CD4-positive, CD25-positive, alpha-beta regulatory T cell (primary cell): ENCODE measurements around the gene NDRG2. TPM values are rescaled to one million over a fixed set of nuclear protein-coding genes. Genes with fewer than 3 reads are reported as not detected.

Experiments used
- ATAC-seq, 2 donors: fragments of 150-1000 bp; cut with Tn5 transposase; one replicate each; pipeline ENCODE4 v1.10.0; 2021; ENCODE audit warnings: low read depth in 2 of 2, moderate number of reproducible peaks in 2 of 2, moderate library complexity in 1 of 2
- DNase-seq, 3 donors: peaks; one replicate each; pipeline versions ENCODE4 v3.0.0 to v3.0.0-alpha.2; 2012 to 2022; ENCODE audit warnings: mixed read lengths in 1 of 3
- H3K27ac ChIP-seq: one replicate; pipeline ENCODE4 v1.7.0; 2013; ENCODE audit warnings: mild to moderate bottlenecking, low read length; ENCODE audit not compliant: insufficient read depth, poor library complexity, severe bottlenecking
- H3K27me3 ChIP-seq: one replicate; pipeline ENCODE4 v1.7.0; 2013; ENCODE audit warnings: low read length; ENCODE audit not compliant: control insufficient read depth, insufficient read depth
- H3K36me3 ChIP-seq: one replicate; pipeline ENCODE4 v1.7.0; 2013; ENCODE audit warnings: mild to moderate bottlenecking, low read length, moderate library complexity; ENCODE audit not compliant: control insufficient read depth, insufficient read depth
- H3K4me1 ChIP-seq: 2 replicates; pipeline ENCODE4 v1.7.0; 2013; ENCODE audit warnings: mild to moderate bottlenecking, low read length; ENCODE audit not compliant: insufficient read depth, control insufficient read depth, poor library complexity, severe bottlenecking
- H3K4me3 ChIP-seq: one replicate; pipeline ENCODE4 v1.7.0; 2013; ENCODE audit warnings: low read depth, mild to moderate bottlenecking, low read length, moderate library complexity
- H3K9me3 ChIP-seq, 2 experiments: 1 replicate in 1 of 2; 2 replicates in 1 of 2; pipeline ENCODE4 v1.7.0; 2013; ENCODE audit warnings: low read length in 2 of 2, mild to moderate bottlenecking in 1 of 2, moderate library complexity in 1 of 2; ENCODE audit not compliant: control insufficient read depth in 2 of 2
- H3K27ac Mint-ChIP-seq, 3 donors: one replicate each; pipeline ENCODE4 v1.8.0; 2020 to 2022; ENCODE audit warnings: mild to moderate bottlenecking in 3 of 3, mixed read lengths in 3 of 3, moderate library complexity in 2 of 3
- H3K27me3 Mint-ChIP-seq: one replicate; pipeline ENCODE4 v1.8.0; 2022; ENCODE audit warnings: mild to moderate bottlenecking, mixed read lengths
- H3K36me3 Mint-ChIP-seq: one replicate; pipeline ENCODE4 v1.8.0; 2020; ENCODE audit warnings: mixed read lengths
- H3K4me1 Mint-ChIP-seq, 4 donors: one replicate each; pipeline ENCODE4 v1.8.0; 2020 to 2022; ENCODE audit warnings: mixed read lengths in 4 of 4, mild to moderate bottlenecking in 1 of 4
- H3K4me3 Mint-ChIP-seq, 4 donors: one replicate each; pipeline ENCODE4 v1.8.0; 2020 to 2022; ENCODE audit warnings: mild to moderate bottlenecking in 4 of 4, mixed read lengths in 4 of 4, moderate library complexity in 3 of 4
- H3K9me3 Mint-ChIP-seq, 7 donors: one replicate each; pipeline ENCODE4 v1.8.0; 2020 to 2022; ENCODE audit warnings: mixed read lengths in 7 of 7, mild to moderate bottlenecking in 3 of 7, moderate library complexity in 2 of 7
- polyA plus RNA-seq, 4 donors: library from polyadenylated mRNA; unstranded; fragments of 300-500 nt; fragmentation: Illumina TruSeq; gene quantifications; one replicate each; pipeline ENCODE4 v1.2.3, GENCODE V29; 2021
- total RNA-seq: library from RNA; stranded (reverse); gene quantifications from one replicate; pipeline ENCODE4 v1.2.3, GENCODE V29; 2022

NDRG2 gene
- total and polyA plus RNA-seq, 5 donors from 2014 or later: 13.3 to 19.6 (median 17.2) TPM

- Histone ChIP-seq H3K27ac (no peak overlapping the region), H3K36me3 (no peaks in the 10 kb centered on the region), H3K9me3 (no peaks in the 10 kb centered on the region), H3K4me3 (no peak overlapping the region), H3K27me3 (peaks cover 42% of the 10 kb centered on the region), H3K4me1 (peaks cover 34% of the 10 kb centered on the region)
- Mint-ChIP-seq H3K36me3 (peaks cover 4% of the 10 kb centered on the region), H3K4me1 (peaks cover 0 to 37% (median 20%) of the 10 kb centered on the region in 4 donors), H3K27me3 (peaks cover 82% of the 10 kb centered on the region), H3K4me3 (peak overlapping the region; percentile 81 to 91 (median 84)), H3K9me3 (peaks cover 0 to 3% (median 0%) of the 10 kb centered on the region in 7 donors), H3K27ac (peak overlapping the region in 2 of 3 donors; percentile 47 to 55)
- no peak for ATAC-seq
- DNase-seq: no peak
Observed at GRCh38 chr14:21069388-21070082, 44.7 kb upstream of the NDRG2 start.

GRCh38 chr14:21068521-21069387, 43.9 kb upstream of the NDRG2 start:
- Mint-ChIP-seq H3K27ac (peak overlapping the region in 2 of 3 donors; percentile 47 to 55), H3K9me3 (peaks cover 0 to 3% (median 0%) of the 10 kb centered on the region in 7 donors), H3K4me3 (peak overlapping the region; percentile 81 to 91 (median 84)), H3K27me3 (peaks cover 86% of the 10 kb centered on the region), H3K4me1 (peaks cover 0 to 37% (median 20%) of the 10 kb centered on the region in 4 donors), H3K36me3 (peaks cover 4% of the 10 kb centered on the region)
- Histone ChIP-seq H3K4me1 (peaks cover 34% of the 10 kb centered on the region), H3K27me3 (peaks cover 42% of the 10 kb centered on the region), H3K27ac (no peak overlapping the region), H3K4me3 (peak overlapping the region; percentile 26), H3K36me3 (no peaks in the 10 kb centered on the region), H3K9me3 (no peaks in the 10 kb centered on the region)
- ATAC-seq: peak; percentile 67 to 72
- peak; percentile 37 to 62 (median 52) for DNase-seq

DNA sequence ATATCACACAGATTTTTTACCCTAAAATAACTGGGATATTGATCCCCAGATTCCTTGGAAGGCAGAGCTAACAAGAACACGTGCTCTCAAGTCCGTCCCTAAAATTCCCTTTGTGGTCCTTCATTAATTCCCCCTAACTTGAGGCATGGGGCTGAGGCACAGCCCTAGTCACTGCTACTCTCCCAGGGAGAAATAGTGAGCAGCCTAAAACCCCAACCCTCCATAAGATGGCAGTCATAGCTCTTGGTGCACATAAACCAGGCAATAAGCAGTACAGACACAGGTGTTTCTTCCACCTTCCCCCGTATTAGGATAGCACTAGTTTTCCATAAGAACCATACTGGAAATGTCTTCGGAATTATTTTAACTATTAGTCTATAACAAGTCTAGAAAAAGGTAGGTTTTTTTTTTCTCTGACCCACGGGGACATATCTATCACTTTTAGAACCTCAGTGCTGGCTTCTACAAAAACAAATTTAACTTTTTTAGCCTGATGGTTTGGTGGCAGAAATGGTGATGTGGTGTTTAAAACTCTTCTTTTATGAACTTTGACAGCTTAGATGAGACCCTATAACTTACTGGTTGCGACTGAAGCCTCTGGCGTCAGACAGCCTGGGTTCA, 42.1 kb upstream of the NDRG2 start:
- ATAC-seq (no peak), DNase-seq (peak in 2 of 3 donors; percentile 18 to 19)
- Histone ChIP-seq H3K4me3 (no peak overlapping the region), H3K36me3 (no peaks in the 10 kb centered on the region), H3K27ac (no peak overlapping the region), H3K27me3 (peaks cover 31% of the 10 kb centered on the region), H3K4me1 (peaks cover 34% of the 10 kb centered on the region), H3K9me3 (no peaks in the 10 kb centered on the region)
- no peaks in the 10 kb centered on the region for H3K36me3 Mint-ChIP-seq
- peaks cover 86% of the 10 kb centered on the region for H3K27me3 Mint-ChIP-seq
- H3K9me3 Mint-ChIP-seq: peaks cover 0 to 2% (median 0%) of the 10 kb centered on the region in 7 donors
- H3K27ac Mint-ChIP-seq: no peak overlapping the region
- H3K4me1 Mint-ChIP-seq: peaks cover 0 to 36% (median 19%) of the 10 kb centered on the region in 4 donors
- H3K4me3 Mint-ChIP-seq: no peak overlapping the region

DNA sequence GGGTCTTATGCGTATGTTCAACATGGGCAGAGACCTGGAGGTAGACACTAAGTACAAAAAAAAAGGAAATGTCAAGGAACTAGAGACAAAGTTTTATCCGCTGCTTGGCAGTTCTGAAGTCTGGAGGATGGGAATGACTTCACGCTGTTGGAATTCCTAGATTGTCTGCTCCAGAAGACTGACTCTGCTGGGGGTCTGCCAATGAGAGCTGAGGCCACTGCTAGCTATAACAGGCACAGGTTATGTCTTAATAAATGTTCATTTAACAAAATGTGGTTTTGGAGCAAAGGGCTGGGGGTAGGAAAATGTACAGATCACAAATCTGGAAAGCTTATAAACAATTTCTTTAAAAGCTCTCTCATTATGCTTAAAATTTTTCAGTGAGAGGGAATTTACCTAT, 38.6 kb upstream of the NDRG2 start:
- Histone ChIP-seq H3K4me3 (no peak overlapping the region), H3K36me3 (no peaks in the 10 kb centered on the region), H3K4me1 (peaks cover 1% of the 10 kb centered on the region), H3K27ac (no peak overlapping the region), H3K27me3 (peaks cover 34% of the 10 kb centered on the region), H3K9me3 (no peaks in the 10 kb centered on the region)
- Mint-ChIP-seq H3K27me3 (peaks cover 78% of the 10 kb centered on the region), H3K36me3 (no peaks in the 10 kb centered on the region), H3K9me3 (peaks cover 0 to 1% (median 0%) of the 10 kb centered on the region in 7 donors), H3K4me1 (peaks cover 0 to 5% (median 2%) of the 10 kb centered on the region in 4 donors), H3K4me3 (no peak overlapping the region), H3K27ac (no peak overlapping the region)
- ATAC-seq (no peak), DNase-seq (no peak)

DNA sequence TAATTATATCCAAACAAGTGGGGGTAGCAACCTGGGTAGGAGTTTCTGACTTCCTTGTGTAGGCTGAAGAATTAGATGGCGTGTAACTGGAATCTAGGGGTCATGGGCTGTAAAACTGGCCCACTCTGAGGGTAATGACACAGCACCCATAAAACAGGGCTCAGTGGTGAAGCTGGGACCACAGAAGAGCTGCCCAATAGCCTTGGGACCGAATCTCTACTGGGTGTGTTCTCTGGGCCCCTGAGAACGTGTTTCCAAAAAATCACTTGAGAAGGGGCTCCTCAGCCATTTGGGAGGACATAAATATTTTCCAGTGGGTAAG, 36.4 kb upstream of the NDRG2 start:
- H3K27me3 Mint-ChIP-seq: peaks cover 57% of the 10 kb centered on the region
- H3K27ac Mint-ChIP-seq: no peak overlapping the region
- Histone ChIP-seq H3K36me3 (no peaks in the 10 kb centered on the region), H3K27ac (no peak overlapping the region), H3K9me3 (no peaks in the 10 kb centered on the region), H3K4me1 (no peaks in the 10 kb centered on the region), H3K27me3 (peaks cover 17% of the 10 kb centered on the region), H3K4me3 (no peak overlapping the region)
- no peaks in the 10 kb centered on the region for H3K4me1 Mint-ChIP-seq
- DNase-seq: no peak
- no peaks in the 10 kb centered on the region for H3K36me3 Mint-ChIP-seq
- peaks cover 0 to 1% (median 0%) of the 10 kb centered on the region in 7 donors for H3K9me3 Mint-ChIP-seq
- no peak for ATAC-seq
- H3K4me3 Mint-ChIP-seq: no peak overlapping the region

GRCh38 chr14:21060614-21061346, 35.9 kb upstream of the NDRG2 start:
- no peak for ATAC-seq
- no peak overlapping the region for H3K4me3 ChIP-seq
- peaks cover 17% of the 10 kb centered on the region for H3K27me3 ChIP-seq
- Mint-ChIP-seq H3K9me3 (peaks cover 0 to 1% (median 0%) of the 10 kb centered on the region in 7 donors), H3K4me1 (no peaks in the 10 kb centered on the region), H3K36me3 (no peaks in the 10 kb centered on the region), H3K4me3 (no peak overlapping the region), H3K27me3 (peaks cover 54% of the 10 kb centered on the region), H3K27ac (no peak overlapping the region)
- H3K36me3 ChIP-seq: no peaks in the 10 kb centered on the region
- H3K9me3 ChIP-seq: no peaks in the 10 kb centered on the region
- DNase-seq: no peak
- no peak overlapping the region for H3K27ac ChIP-seq
- no peaks in the 10 kb centered on the region for H3K4me1 ChIP-seq
